Osteocyte (in vitro differentiated cells): ENCODE results near the gene PIBF1. TPM values are rescaled to one million over a fixed set of nuclear protein-coding genes. Genes with fewer than 3 reads are reported as not detected.

Source experiments
- DNase-seq: peaks from one replicate; pipeline ENCODE4 v3.0.0; 2021; ENCODE audit warnings: mixed read lengths; ENCODE audit not compliant: unreplicated experiment; ENCODE audit errors: extremely low spot score
- H3K27ac Mint-ChIP-seq: one replicate; pipeline ENCODE4 v1.8.0; 2021; ENCODE audit warnings: mild to moderate bottlenecking, mixed read lengths; ENCODE audit not compliant: unreplicated experiment
- H3K27me3 Mint-ChIP-seq: one replicate; pipeline ENCODE4 v1.8.0; 2021; ENCODE audit warnings: mixed read lengths; ENCODE audit not compliant: unreplicated experiment
- H3K36me3 Mint-ChIP-seq: one replicate; pipeline ENCODE4 v1.8.0; 2021; ENCODE audit warnings: mixed read lengths; ENCODE audit not compliant: unreplicated experiment
- H3K4me1 Mint-ChIP-seq: one replicate; pipeline ENCODE4 v1.8.0; 2021; ENCODE audit warnings: mixed read lengths; ENCODE audit not compliant: unreplicated experiment
- H3K4me3 Mint-ChIP-seq: one replicate; pipeline ENCODE4 v1.8.0; 2021; ENCODE audit warnings: mild to moderate bottlenecking, moderate library complexity, mixed read lengths; ENCODE audit not compliant: unreplicated experiment
- H3K9me3 Mint-ChIP-seq: one replicate; pipeline ENCODE4 v1.8.0; 2021; ENCODE audit warnings: mixed read lengths; ENCODE audit not compliant: unreplicated experiment
- CTCF ChIP-seq: fragments of 200-600 bp; sonication (generic); IDR thresholded peaks from 2 replicates; pipeline ENCODE4 v1.5.0; 2021; ENCODE audit warnings: antibody characterized with exemption, mild to moderate bottlenecking, moderate library complexity
- total RNA-seq: library from RNA; stranded (reverse); gene quantifications from 2 replicates; pipeline ENCODE4 v1.2.1, GENCODE V29; 2021

PIBF1 gene
- total RNA-seq, 1 donor from 2014 or later, result 22.6 TPM

DNA sequence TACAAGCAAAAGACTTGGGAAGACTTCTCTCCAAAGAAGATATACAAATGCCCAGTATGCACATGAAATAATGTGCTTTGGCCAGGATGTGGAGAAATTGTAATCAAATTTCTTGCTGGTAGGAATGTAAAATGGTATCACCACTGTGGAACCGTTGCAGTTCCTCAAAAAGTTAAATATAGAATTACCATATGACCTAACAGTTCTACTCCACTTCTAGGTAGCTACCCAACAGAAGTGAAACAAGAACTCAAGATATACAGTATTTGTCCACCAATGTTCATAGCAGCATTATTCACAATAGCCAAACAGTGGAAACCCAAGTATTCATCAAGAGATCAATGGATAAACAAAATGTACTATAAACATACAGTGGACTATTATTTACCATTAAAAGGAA, 181.8 kb downstream of the PIBF1 start:
- Mint-ChIP-seq H3K9me3 (no peaks in the 10 kb centered on the region), H3K36me3 (peaks cover 5% of the 10 kb centered on the region), H3K4me1 (peaks cover 3% of the 10 kb centered on the region), H3K27ac (no peak overlapping the region), H3K4me3 (no peak overlapping the region), H3K27me3 (no peaks in the 10 kb centered on the region)
- no peak for TF ChIP-seq CTCF
- no peak for DNase-seq

- no peak for TF ChIP-seq CTCF
- Mint-ChIP-seq H3K4me3 (no peak overlapping the region), H3K9me3 (no peaks in the 10 kb centered on the region), H3K4me1 (no peaks in the 10 kb centered on the region), H3K36me3 (peaks cover 12% of the 10 kb centered on the region), H3K27ac (no peak overlapping the region), H3K27me3 (no peaks in the 10 kb centered on the region)
- no peak for DNase-seq
These were observed 188.5 kb downstream of the PIBF1 start for GRCh38 chr13:72970301-72970880.

DNA sequence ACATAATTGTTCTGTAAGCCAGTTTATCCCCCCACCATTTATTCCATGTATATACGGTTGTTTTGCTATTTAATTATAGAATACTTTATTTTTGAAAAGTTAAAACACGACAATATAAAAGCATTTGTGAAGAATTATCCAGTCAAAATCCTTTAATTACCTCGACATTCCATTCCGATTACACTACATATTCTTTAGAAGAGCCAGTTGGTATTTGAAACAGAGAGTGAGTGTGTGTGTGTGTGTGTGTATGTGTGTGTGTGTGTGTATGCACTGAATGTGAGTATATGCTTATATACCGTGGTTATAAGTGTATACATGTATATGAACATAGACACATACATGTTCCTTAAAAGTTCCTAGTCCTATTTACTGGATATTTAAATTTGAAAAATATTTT, 189.0 kb downstream of the PIBF1 start:
- Mint-ChIP-seq H3K9me3 (no peaks in the 10 kb centered on the region), H3K4me3 (no peak overlapping the region)
- TF ChIP-seq CTCF, result no peak

GRCh38 chr13:72973234-72973633, 191.3 kb downstream of the PIBF1 start:
- DNase-seq, result no peak
- Mint-ChIP-seq H3K27ac (peak overlapping the region; percentile 20), H3K4me3 (no peak overlapping the region), H3K9me3 (no peaks in the 10 kb centered on the region), H3K36me3 (peaks cover 14% of the 10 kb centered on the region), H3K4me1 (no peaks in the 10 kb centered on the region), H3K27me3 (no peaks in the 10 kb centered on the region)
- no peak for TF ChIP-seq CTCF

More for the DNA sequence above, 189.0 kb downstream of the PIBF1 start:
- H3K36me3 Mint-ChIP-seq, result peaks cover 12% of the 10 kb centered on the region
- DNase-seq, result no peak
- H3K4me1 Mint-ChIP-seq, result no peaks in the 10 kb centered on the region
- no peak overlapping the region for H3K27ac Mint-ChIP-seq
- no peaks in the 10 kb centered on the region for H3K27me3 Mint-ChIP-seq

DNA sequence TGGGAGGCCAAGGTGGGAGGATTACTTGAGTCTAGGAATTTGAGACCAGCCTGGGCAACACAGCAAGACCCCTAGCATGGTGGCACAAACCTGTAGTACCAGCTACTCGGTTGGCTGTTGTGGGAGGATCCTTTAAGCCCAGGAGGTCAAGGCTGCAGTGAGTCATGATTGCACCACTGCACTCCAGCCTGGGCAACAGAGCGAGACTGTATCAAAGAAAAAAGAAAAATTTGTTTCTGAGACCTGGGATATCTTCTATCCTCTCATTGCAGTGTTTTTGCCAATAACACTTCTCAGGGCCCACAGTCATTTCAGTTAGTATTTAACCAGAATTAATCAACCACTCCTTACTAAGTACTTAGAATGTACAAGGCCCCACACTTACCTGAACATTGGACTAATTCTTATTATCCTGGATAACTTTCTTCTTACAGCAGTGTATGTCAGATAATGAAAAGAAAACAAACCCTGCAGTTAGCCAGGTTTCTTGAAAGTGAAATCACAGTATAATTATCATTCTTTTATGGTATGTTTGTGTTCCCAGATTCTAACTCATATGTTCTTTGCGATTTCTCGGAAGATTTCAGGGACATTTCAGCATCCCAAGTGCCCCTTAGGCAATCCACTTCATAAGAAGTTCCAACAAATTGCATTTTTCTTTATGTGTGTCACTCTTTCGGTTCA, 201.3 kb downstream of the PIBF1 start:
- peak overlapping the region; percentile 89 for H3K27ac Mint-ChIP-seq
- no peaks in the 10 kb centered on the region for H3K9me3 Mint-ChIP-seq
- no peak for DNase-seq
- peak overlapping the region; percentile 29 for H3K4me3 Mint-ChIP-seq
- peaks cover 6% of the 10 kb centered on the region for H3K36me3 Mint-ChIP-seq
- TF ChIP-seq CTCF, result no peak
- H3K27me3 Mint-ChIP-seq, result no peaks in the 10 kb centered on the region
- peaks cover 25% of the 10 kb centered on the region for H3K4me1 Mint-ChIP-seq
